Measurements from ENCODE around the gene TLNRD1.

Gene TLNRD1

GRCh38 chr15:80992006-80992405, 8.7 kb upstream of the TLNRD1 start:
- DNase-seq (ENCODE audit: extremely low read depth, insufficient read length) = no peak
- TF ChIP-seq CTCF (IDR thresholded peaks at IDR 0.05; ENCODE audit: insufficient read depth, low read length, poor library complexity, severe bottlenecking) = no peak
- H3K4me3 ChIP-seq (replicated peaks; ENCODE audit: low read depth, low read length) = no peak overlapping the region
- no peaks in the 10 kb centered on the region for H3K36me3 ChIP-seq (ENCODE audit: control insufficient read depth, insufficient read depth, low read length)
- no peaks in the 10 kb centered on the region for H3K27me3 ChIP-seq (replicated peaks; ENCODE audit: control insufficient read depth, insufficient read depth, low read length)

GRCh38 chr15:80992441-80992840, 8.3 kb upstream of the TLNRD1 start:
- no peak for TF ChIP-seq CTCF (IDR thresholded peaks at IDR 0.05; ENCODE audit: insufficient read depth, low read length, poor library complexity, severe bottlenecking)
- no peaks in the 10 kb centered on the region for H3K36me3 ChIP-seq (ENCODE audit: control insufficient read depth, insufficient read depth, low read length)
- no peak for DNase-seq (ENCODE audit: extremely low read depth, insufficient read length)
- H3K27me3 ChIP-seq (replicated peaks; ENCODE audit: control insufficient read depth, insufficient read depth, low read length) = no peaks in the 10 kb centered on the region
- no peak overlapping the region for H3K4me3 ChIP-seq (replicated peaks; ENCODE audit: low read depth, low read length)

- Histone ChIP-seq H3K4me3 (replicated peaks; ENCODE audit: low read depth, low read length) (no peak overlapping the region), H3K36me3 (ENCODE audit: control insufficient read depth, insufficient read depth, low read length) (no peaks in the 10 kb centered on the region), H3K27me3 (replicated peaks; ENCODE audit: control insufficient read depth, insufficient read depth, low read length) (no peaks in the 10 kb centered on the region)
- DNase-seq (ENCODE audit: extremely low read depth, insufficient read length) = no peak
- TF ChIP-seq CTCF (IDR thresholded peaks at IDR 0.05; ENCODE audit: insufficient read depth, low read length, poor library complexity, severe bottlenecking) = peak; percentile 46
Observed at GRCh38 chr15:80996247-80996646, 4.5 kb upstream of the TLNRD1 start.

- no peaks in the 10 kb centered on the region for H3K27me3 ChIP-seq (replicated peaks; ENCODE audit: control insufficient read depth, insufficient read depth, low read length)
- no peak overlapping the region for H3K4me3 ChIP-seq (replicated peaks; ENCODE audit: low read depth, low read length)
- no peak for DNase-seq (ENCODE audit: extremely low read depth, insufficient read length)
- no peak for TF ChIP-seq CTCF (IDR thresholded peaks at IDR 0.05; ENCODE audit: insufficient read depth, low read length, poor library complexity, severe bottlenecking)
- H3K36me3 ChIP-seq (ENCODE audit: control insufficient read depth, insufficient read depth, low read length) = peaks cover under 1% of the 10 kb centered on the region; the same call in 1 of the 2 replicates
Observed at GRCh38 chr15:80997692-80998091, 3.0 kb upstream of the TLNRD1 start.

DNA sequence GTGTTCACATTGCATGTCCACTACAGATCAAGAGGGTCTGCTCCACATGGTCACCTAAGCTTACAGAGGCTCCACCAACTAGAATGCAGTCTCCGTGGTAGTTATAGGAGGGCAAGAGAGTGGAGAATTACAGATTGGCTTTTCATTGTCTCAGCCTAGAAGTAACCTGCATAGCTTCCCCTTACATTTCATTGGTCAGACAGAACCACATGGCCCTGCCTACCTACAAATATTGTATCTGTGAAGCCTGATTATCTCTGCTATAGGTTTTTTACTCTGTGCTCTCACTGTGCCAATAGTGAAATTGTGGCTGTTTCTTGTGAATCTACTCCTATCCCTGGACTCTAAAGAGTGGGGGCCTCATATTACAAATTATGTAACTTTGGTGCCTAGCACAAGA, 2.5 kb upstream of the TLNRD1 start:
- H3K36me3 ChIP-seq (ENCODE audit: control insufficient read depth, insufficient read depth, low read length) = peaks cover 4% of the 10 kb centered on the region; the same call in 1 of the 2 replicates
- TF ChIP-seq CTCF (IDR thresholded peaks at IDR 0.05; ENCODE audit: insufficient read depth, low read length, poor library complexity, severe bottlenecking) = no peak
- H3K27me3 ChIP-seq (replicated peaks; ENCODE audit: control insufficient read depth, insufficient read depth, low read length) = no peaks in the 10 kb centered on the region
- DNase-seq (ENCODE audit: extremely low read depth, insufficient read length) = no peak
- no peak overlapping the region for H3K4me3 ChIP-seq (replicated peaks; ENCODE audit: low read depth, low read length)

DNA sequence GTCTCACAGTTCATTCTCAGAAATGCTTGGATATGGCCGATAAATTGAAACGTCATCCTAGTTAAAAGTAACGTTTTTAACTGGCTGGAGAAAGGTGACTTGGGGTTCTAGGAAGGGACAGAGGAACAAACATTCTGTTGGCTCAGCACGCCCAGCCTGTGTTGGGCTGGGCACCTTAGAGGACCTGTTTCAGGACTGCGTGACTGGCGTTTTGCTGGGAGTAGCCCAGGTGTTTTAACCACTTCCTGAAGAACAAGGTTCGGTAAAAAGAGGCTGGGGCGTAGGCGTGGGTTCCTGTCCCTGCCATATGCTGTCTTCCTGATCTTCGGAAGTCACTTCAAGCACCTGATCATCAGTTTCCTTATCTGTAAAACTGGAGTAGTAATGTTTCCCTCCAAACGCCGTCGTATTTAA, 1.1 kb upstream of the TLNRD1 start:
- H3K36me3 ChIP-seq (ENCODE audit: control insufficient read depth, insufficient read depth, low read length) = peaks cover 4% of the 10 kb centered on the region; the same call in 1 of the 2 replicates
- no peaks in the 10 kb centered on the region for H3K27me3 ChIP-seq (replicated peaks; ENCODE audit: control insufficient read depth, insufficient read depth, low read length)
- TF ChIP-seq CTCF (IDR thresholded peaks at IDR 0.05; ENCODE audit: insufficient read depth, low read length, poor library complexity, severe bottlenecking) = no peak
- H3K4me3 ChIP-seq (replicated peaks; ENCODE audit: low read depth, low read length) = peak overlapping the region; percentile 69
- peak; percentile 59 for DNase-seq (ENCODE audit: extremely low read depth, insufficient read length)
